Measurements from ENCODE around the gene FOXL2. TPM values are rescaled to one million over a fixed set of nuclear protein-coding genes. Genes with fewer than 3 reads are reported as not detected.
A peak's percentile ranks its signal among the peaks of the same experiment; 100 is the strongest.

FOXL2 gene
- total RNA-seq, 1 experiment from 2014 or later = 0.22 TPM

DNA sequence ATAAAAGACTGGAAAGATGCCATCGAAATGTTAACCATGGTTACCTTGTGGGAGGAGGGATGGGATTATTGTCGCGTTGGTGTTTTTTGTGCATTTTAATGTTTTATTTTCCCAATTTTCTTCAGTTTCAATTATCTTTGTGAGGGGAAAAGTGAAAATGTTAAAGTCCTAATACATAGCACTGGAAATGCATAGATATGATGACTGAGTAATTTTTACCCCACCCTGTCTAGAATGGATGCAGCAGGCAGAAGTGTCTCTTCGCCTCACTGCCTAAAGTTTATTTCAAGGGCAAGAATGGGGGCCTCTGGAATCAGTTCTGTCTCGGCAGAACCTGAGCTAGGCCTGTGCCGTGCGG lies 11.5 kb downstream of the FOXL2 start:
- peak overlapping the region in 1 of 3 experiments; percentile 92; a peak in 1 of 7 replicates for H3K27ac Mint-ChIP-seq
- no peak overlapping the region for H3K4ac ChIP-seq (ENCODE audit: low read depth, low read length)
- H4K8ac ChIP-seq (replicated peaks; ENCODE audit: insufficient read length, low read depth, low read length) = no peak overlapping the region
- H3K27me3 ChIP-seq (ENCODE audit: insufficient read depth, low read length) = peaks cover 39% of the 10 kb centered on the region
- H4K20me1 ChIP-seq (ENCODE audit: control insufficient read depth, insufficient read depth, insufficient read length) = no peaks in the 10 kb centered on the region
- H4K91ac ChIP-seq (ENCODE audit: insufficient read length, low read depth, low read length) = no peak overlapping the region
- no peak overlapping the region for H3K18ac ChIP-seq (ENCODE audit: insufficient read length, low read depth, low read length)
- peaks cover 79% of the 10 kb centered on the region for H3K27me3 Mint-ChIP-seq (ENCODE audit: low read depth)
- H3K36me3 Mint-ChIP-seq (ENCODE audit: insufficient read depth in 1 of 3, low read depth in 3 of 3) = no peaks in the 10 kb centered on the region
- peak overlapping the region; percentile 84 for H3K4me2 ChIP-seq (ENCODE audit: insufficient read depth, insufficient read length, low read length)
- no peak overlapping the region for H2BK15ac ChIP-seq (ENCODE audit: low read depth, low read length)
- peak overlapping the region; percentile 68 to 81 for H3K4me3 Mint-ChIP-seq
- H2BK12ac ChIP-seq (ENCODE audit: insufficient read length, low read depth, low read length) = no peak overlapping the region
- H3K14ac ChIP-seq (ENCODE audit: insufficient read depth, low read length) = no peak overlapping the region
- H3K23ac ChIP-seq (ENCODE audit: insufficient read length, low read depth, low read length) = no peak overlapping the region
- H2BK5ac ChIP-seq (ENCODE audit: insufficient read length, low read length) = no peak overlapping the region
- no peak overlapping the region for H4K5ac ChIP-seq (ENCODE audit: insufficient read length, low read depth, low read length)
- no peak overlapping the region for H3T11ph ChIP-seq (ENCODE audit: low read length)
- no peaks in the 10 kb centered on the region for H3K9me3 ChIP-seq (ENCODE audit: control insufficient read depth, low read depth, low read length)
- no peak overlapping the region for H2BK20ac ChIP-seq (ENCODE audit: low read depth, low read length, poor library complexity, severe bottlenecking)
- no peak for DNase-seq
- WGBS (ENCODE audit: extremely low coverage, insufficient read length, low lambda C conversion rate) = 100% methylated on average over 3 of the region's 7 CpGs
- no peak overlapping the region for H3K9ac ChIP-seq (ENCODE audit: extremely low read depth, insufficient read length, low read length)
- H3K79me2 ChIP-seq (ENCODE audit: insufficient read depth, low read length) = no peaks in the 10 kb centered on the region
- H3K9me3 Mint-ChIP-seq = peaks cover 4% of the 10 kb centered on the region in 2 experiments; a peak in 4 of 5 replicates
- H3K4me1 ChIP-seq (ENCODE audit: insufficient read depth, low read length) = peaks cover 2% of the 10 kb centered on the region; the same call in 1 of the 2 replicates
- H3K23me2 ChIP-seq (ENCODE audit: insufficient read length, low read depth, low read length, poor library complexity, severe bottlenecking) = peaks cover 21% of the 10 kb centered on the region
- no peak overlapping the region for H2AFZ ChIP-seq (ENCODE audit: low read length)
- H3K79me1 ChIP-seq (ENCODE audit: insufficient read depth, low read depth, low read length, poor library complexity, severe bottlenecking) = no peaks in the 10 kb centered on the region
- H3K56ac ChIP-seq (ENCODE audit: insufficient read length, low read depth, low read length) = no peak overlapping the region
- no peak overlapping the region for H3K27ac ChIP-seq (ENCODE audit: insufficient read length, low read depth, low read length)
- H3K4me1 Mint-ChIP-seq = peaks cover 34 to 45% of the 10 kb centered on the region in 2 experiments
- H2BK120ac ChIP-seq (ENCODE audit: low read depth, low read length, poor library complexity, severe bottlenecking) = no peak overlapping the region
- H2AK5ac ChIP-seq (ENCODE audit: insufficient read length, low read length) = no peak overlapping the region
- TF ChIP-seq, protein P1, sequence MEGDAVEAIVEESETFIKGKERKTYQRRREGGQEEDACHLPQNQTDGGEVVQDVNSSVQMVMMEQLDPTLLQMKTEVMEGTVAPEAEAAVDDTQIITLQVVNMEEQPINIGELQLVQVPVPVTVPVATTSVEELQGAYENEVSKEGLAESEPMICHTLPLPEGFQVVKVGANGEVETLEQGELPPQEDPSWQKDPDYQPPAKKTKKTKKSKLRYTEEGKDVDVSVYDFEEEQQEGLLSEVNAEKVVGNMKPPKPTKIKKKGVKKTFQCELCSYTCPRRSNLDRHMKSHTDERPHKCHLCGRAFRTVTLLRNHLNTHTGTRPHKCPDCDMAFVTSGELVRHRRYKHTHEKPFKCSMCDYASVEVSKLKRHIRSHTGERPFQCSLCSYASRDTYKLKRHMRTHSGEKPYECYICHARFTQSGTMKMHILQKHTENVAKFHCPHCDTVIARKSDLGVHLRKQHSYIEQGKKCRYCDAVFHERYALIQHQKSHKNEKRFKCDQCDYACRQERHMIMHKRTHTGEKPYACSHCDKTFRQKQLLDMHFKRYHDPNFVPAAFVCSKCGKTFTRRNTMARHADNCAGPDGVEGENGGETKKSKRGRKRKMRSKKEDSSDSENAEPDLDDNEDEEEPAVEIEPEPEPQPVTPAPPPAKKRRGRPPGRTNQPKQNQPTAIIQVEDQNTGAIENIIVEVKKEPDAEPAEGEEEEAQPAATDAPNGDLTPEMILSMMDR (conservative IDR thresholded peaks at IDR 0.05) = no peak

Measured in H9 (cell line).